GM13976 (cell line): ENCODE measurements around the gene LHFPL3.

Source experiments
- DNase-seq: peaks from one replicate; pipeline ENCODE4 v3.0.0; 2012; ENCODE audit warnings: low spot score
- CTCF ChIP-seq: IDR thresholded peaks from 2 replicates; pipeline ENCODE4 v1.5.1; 2012; ENCODE audit warnings: borderline replicate concordance, mild to moderate bottlenecking; ENCODE audit not compliant: insufficient read depth; ENCODE audit errors: extremely low read depth, missing control alignments, control extremely low read depth
- in situ Hi-C: fragments of 300-500 bp; cut with MboI; formaldehyde crosslinking; loops from one replicate; pipeline ENCODE4 v1.12.0; 2022; ENCODE audit warnings: low sequenced_read_pairs, mixed read lengths, inconsistent platforms; ENCODE audit not compliant: unreplicated experiment

The LHFPL3 gene

DNA sequence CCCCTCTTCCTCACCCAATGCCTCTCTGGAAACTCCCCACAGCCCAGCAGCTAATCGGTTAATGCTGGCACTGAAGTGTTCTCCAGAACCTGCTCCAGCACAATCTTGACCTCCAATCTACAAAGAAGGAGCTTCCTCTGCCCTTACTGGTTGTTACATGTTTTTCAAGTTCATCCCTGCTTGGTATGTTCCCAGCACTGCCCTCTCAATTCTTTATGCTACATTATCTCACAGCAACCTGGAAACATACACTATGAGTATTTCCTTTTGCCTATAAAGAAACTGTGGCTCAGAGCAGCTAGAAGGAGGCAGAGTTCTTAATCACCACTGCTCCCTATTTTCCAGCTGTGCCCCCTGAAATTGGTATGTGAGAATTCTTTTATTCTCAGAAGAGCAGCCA lies 601.5 kb downstream of the LHFPL3 start:
- in situ Hi-C loops: no loop called here
- DNase-seq: no peak
- TF ChIP-seq CTCF: no peak

GRCh38 chr7:104931181-104931781 lies 602.9 kb downstream of the LHFPL3 start:
- no peak for TF ChIP-seq CTCF
- no peak for DNase-seq
- in situ Hi-C loops: no loop called here

GRCh38 chr7:104933022-104933421 lies 604.6 kb downstream of the LHFPL3 start:
- TF ChIP-seq CTCF: no peak
- no peak for DNase-seq

GRCh38 chr7:104933521-104933988 lies 605.2 kb downstream of the LHFPL3 start:
- no peak for TF ChIP-seq CTCF
- in situ Hi-C loops: no loop called here
- no peak for DNase-seq

More at GRCh38 chr7:104933022-104933421, 604.6 kb downstream of the LHFPL3 start:
- in situ Hi-C loops: no loop called here

DNA sequence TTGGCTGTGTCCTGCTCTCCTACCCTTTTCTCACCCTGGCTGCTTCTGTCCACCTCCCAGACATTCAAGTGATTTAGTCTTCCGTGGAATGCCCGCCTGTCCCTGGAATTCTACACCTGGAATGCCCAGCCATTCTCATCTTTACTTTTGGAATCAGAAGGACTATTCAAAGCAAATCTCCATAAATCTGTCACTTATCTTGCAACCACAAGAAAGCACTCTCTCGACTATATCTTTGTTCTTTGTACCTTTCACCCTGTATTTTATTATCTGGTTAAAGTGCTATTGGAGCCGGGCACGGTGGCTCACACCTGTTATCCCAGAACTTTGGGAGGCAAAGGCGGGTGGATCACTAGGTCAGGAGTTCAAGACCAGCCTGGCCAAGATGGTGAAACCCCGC lies 606.3 kb downstream of the LHFPL3 start:
- DNase-seq: no peak
- TF ChIP-seq CTCF: no peak
- in situ Hi-C loops: no loop called here

GRCh38 chr7:104935276-104935675 lies 606.9 kb downstream of the LHFPL3 start:
- in situ Hi-C loops: no loop called here
- TF ChIP-seq CTCF: no peak
- no peak for DNase-seq
